Femur (tissue), 1 donor: ENCODE results near the gene NTRK2.
A peak's percentile ranks its signal among the peaks of the same experiment; 100 is the strongest.

Experiments
- DNase-seq: peaks from one replicate; pipeline ENCODE4 v3.0.0-alpha.2; 2017

The NTRK2 gene

DNA sequence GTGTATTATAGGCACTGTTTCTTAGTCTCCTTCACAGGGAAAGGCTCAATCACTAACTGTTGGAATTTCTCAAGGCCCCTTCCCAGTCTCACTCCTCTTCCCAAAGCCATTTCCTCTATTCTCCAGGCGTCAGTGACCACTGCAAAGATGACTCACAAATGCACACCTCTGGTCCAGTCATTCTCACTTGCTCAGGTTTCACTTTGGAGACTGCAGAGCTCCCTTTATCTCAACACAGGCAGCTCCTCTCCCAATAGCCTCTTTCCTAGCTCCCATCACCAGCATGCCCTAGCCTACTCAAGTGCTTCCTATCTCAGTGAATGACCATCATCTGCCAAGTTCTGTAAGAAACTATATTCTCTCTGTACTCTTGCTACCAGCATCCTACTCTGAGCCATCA lies 323.6 kb downstream of the NTRK2 start:
- no peak for DNase-seq

DNA sequence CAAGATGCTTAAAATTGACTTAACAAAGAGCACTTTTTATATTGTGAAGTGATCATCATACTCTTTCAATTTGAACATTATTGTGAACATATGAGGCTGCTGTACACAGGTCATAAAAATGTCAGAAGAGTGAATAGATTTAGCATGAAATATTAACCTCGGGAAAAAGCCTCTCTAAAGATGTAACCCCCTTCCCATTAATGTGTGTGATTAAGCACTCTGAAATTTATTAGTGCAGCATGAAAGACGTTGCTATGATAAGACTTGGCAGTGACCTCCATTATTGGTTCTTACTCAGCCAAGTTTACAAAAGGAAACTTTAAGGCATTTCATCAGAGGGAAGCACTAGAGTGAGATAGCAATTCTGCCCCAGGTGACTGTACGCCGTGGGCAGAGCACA lies 326.5 kb downstream of the NTRK2 start:
- DNase-seq = no peak

DNA sequence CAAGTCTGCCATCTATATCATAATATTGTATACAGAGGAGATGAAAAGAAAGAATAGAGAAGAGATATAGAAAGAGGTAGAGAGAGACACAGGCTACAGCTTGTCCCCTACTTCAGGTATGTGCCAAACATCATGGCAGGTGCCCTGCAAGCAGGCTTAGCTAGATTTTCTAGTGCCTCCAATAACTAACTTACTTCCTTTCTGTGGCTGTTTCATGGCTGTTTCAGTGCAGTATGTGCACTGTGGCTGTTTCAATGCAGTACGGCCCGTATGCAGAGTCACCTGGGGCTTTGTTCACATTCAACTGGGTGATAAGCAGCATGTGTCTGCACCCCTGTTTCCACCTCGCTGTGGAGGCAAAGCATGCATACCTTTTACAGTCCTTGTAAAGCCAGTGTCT lies 327.2 kb downstream of the NTRK2 start:
- no peak for DNase-seq

DNA sequence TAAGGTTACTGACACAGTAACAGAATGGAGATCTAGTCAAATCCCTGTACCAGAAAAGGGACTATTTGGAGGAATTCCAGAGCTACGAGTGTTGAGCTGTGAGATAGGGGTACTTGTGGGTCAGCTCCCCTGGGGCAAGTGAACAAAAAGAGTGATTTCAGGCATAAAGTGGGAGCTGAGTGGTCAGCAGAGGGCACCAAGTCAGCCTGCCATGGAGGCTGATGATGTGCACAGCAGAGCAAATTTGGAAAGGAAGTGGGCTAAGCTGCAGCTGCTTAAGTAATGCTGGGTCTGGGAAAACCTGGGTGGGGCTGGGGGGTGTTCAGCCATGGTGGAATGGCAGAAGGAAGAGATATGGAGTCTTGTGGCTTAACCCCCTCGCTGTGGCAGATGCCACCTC lies 327.9 kb downstream of the NTRK2 start:
- no peak for DNase-seq

- DNase-seq = no peak
These were observed 329.1 kb downstream of the NTRK2 start for GRCh38 chr9:84998639-84999038.

GRCh38 chr9:84999788-85000187 lies 330.3 kb downstream of the NTRK2 start:
- no peak for DNase-seq

DNA sequence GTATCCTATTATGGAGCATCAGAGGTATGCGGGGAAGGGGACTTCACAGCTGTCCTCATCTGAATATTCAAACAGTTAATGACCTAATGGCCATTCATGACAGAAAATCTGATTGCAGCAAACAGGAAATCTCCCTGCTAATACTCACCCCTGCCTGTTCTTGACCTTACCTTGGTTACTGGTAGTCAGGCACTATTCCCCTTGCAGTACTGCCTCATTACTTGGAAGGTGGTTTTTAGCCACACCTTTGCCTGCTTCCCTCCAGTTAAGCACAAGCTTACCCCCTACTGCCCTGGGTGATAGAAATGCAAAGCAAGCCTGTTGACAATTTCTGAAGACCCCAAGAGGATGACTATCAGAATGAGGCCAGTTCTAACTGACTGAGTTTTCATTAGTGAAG lies 332.4 kb downstream of the NTRK2 start:
- DNase-seq = no peak

GRCh38 chr9:85004818-85005413 lies 335.4 kb downstream of the NTRK2 start:
- DNase-seq = no peak

DNA sequence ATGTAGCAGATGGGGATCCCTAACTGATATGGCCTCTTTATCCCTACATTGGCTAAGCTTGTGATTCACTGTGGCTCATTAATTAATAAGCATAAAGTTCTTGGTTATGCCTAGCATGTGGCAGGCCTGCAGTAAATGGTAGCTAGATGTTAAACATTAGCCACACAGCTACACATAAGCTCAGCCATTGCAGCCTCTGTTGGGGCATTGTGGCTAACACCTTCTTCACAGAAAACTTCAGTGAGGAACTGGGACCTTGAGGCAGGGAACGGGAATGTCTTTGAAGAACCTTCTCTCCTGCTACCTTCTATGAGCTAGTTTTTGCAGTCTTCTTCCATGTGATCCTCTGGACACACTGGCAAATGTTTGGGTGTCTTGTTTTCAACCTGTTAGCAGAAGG lies 338.2 kb downstream of the NTRK2 start:
- no peak for DNase-seq

DNA sequence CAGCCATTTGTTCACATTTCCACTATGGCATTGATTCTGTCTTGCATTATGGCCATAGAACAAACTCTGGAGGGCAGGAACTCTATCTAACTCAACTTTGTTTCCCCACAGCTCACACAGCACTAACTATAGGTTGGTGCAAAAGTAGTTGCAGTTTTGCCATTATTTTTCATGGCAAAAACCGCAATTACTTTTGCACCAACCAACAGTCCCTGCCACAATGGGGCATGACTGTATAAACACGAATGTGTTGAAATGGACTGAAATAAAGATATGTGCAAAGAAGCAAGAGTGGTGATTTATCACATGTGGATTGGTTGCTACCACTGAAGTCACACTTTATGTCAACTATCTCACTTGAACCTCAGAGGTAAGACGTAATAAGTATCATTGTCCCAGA lies 338.7 kb downstream of the NTRK2 start:
- no peak for DNase-seq

GRCh38 chr9:85009251-85009650 lies 339.7 kb downstream of the NTRK2 start:
- no peak for DNase-seq

DNA sequence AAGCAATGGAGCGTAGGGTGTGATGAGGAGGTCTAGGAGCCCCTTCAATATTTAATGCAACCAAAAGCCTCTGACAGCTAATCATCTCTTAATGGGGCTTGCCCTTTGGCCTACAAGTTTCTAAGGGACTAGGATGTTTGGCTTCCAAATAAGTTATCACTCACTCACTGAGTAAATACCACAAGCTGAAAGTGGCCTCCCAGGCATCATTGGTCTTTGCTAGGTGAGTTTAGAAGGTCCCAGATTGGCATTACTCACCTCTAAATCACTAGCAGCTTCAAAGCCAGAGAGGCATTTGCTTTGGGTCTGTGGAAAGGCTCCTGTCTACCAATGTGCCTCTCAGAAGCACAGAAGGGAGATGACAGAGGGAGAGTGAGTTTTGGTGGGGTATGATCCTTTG lies 344.2 kb downstream of the NTRK2 start:
- no peak for DNase-seq

GRCh38 chr9:85014292-85014691 lies 344.8 kb downstream of the NTRK2 start:
- no peak for DNase-seq

DNA sequence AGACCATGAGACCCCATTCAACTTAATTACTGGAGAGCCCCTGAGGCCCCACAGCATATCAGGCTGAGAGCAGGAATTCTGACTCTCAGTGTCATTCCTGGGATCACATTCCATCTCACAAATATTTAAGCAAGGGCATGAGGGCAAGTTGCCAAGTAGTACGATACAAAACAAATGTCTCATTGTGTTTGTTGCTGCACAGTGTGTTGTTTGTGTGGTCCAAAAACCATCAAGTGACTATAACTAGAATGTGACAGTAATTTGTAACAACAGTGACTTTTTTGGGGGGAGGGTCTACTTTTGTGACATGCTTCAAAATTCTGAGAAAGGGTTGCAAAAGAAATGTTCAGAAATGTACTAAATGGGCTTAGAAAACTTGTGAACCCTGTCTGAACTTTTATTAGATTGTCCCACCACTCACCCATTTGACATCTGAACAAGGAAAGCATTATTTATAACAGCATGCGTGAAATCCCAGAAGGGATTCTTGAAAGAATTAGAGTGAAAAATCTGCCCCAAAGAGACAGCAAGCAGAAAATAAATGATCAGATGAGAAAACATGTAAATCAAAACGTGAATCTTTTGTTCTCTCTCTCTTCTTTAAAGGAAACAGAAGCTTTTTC lies 347.0 kb downstream of the NTRK2 start:
- DNase-seq = no peak

DNA sequence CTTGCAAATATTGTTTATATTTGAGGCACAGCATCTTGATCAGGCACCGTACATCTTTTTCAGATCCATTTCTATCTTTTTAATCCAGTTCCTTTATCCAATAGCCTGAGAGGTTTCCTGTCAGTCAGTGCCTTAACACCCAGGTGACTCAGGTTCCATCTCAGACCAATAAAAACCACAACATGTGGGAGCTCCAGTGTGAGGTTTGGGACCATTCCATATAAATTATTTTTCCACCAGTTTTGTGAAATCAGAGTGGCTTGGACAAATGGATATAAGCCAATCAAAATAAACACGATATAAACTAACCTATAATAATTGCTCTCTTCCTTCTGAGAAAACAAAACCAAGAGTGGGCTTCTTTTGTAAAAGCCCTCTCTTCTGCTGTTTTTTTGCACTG lies 351.3 kb downstream of the NTRK2 start:
- DNase-seq = no peak

DNA sequence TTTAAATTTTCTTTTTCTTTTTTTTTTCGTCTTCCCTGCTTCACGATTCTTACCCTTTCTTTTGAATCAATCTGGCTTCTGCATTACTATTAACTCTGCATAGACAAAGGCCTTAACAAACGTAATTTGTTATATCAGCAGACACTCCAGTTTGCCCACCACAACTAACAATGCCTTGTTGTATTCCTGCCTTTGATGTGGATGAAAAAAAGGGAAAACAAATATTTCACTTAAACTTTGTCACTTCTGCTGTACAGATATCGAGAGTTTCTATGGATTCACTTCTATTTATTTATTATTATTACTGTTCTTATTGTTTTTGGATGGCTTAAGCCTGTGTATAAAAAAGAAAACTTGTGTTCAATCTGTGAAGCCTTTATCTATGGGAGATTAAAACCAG lies 352.2 kb downstream of the NTRK2 start:
- DNase-seq = no peak

DNA sequence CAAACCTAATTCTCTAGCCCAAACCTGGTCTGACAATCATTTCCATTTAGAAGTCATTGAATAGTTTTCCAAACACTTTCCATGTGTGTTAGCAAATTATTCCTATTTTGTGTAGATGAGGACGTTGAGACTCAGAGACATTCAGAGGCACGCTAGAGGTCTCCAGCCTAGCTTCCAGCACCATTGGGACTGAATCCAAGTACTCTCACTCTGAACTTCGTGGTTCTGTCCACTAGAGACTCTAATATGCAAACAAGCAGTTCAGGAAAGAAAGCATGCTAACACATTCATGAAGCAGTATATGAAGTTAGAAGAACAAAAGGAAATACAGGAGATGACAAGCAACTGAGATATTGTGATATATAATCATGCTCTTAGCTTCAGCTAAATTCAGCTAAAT lies 354.8 kb downstream of the NTRK2 start:
- peak; percentile 55 for DNase-seq

DNA sequence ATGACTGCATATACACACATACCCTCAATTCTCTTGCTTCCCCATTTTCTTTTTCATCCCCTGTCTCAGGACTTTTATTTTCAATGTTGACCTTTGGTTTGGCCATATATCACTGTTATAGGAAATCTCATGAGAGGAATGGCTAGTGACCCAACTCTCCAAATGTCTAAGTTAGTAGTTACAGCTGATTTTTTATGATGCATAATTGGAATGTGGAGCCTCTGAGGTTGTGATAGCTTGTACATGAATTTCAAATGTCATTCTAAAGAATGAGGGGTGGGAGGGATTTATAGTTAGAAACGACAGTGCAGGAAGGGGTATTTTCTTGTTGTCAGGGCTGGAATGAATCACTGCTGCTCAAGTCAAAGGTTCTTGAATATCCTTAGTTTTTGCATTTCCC lies 356.1 kb downstream of the NTRK2 start:
- DNase-seq = no peak

DNA sequence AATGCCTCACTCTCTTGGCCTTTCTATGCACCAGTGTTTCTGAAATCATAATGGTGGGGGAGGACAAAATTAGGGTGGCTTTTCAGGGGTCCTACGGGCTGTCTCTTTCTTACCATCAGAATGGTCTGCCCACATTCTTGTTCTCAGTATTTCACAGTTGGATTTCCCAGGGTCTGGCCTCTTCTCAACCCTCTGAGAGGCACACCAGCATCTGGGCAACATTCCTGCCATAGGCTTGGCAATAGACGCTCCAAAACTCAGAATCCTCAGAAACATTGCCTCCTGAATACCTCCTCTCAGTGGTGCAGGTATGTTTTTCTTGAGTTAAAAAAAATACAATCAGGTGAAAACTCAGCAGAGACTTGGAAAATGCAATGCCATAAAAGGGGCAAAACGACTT lies 358.3 kb downstream of the NTRK2 start:
- DNase-seq = no peak

- no peak for DNase-seq
These were observed 360.8 kb downstream of the NTRK2 start for GRCh38 chr9:85030316-85030715.

GRCh38 chr9:85036496-85036895 lies 367.0 kb downstream of the NTRK2 start:
- DNase-seq = no peak

- no peak for DNase-seq
These were observed 368.5 kb downstream of the NTRK2 start for GRCh38 chr9:85038061-85038460.

GRCh38 chr9:85038824-85039608 lies 369.5 kb downstream of the NTRK2 start:
- no peak for DNase-seq

DNA sequence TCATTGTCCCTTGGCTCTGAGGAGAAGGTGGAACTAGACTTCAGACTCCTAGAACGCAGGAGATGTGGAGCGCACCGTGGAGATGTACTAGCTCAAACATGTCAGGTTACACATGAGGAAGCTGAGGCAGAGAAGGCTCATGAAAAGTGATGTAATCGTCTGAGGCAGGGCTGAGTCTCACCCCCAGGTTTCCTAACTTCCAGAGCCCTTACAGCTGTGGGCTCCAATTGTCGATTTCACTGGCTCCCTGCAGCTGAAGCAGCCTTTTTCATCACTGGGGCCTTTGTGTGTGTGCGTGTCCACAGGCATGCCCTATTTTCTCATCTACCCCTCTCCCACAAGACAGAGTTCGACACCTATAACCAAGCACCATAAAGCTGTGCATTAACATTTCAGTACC lies 370.6 kb downstream of the NTRK2 start:
- no peak for DNase-seq
